ENCODE measurements around the gene COA3.

DNA sequence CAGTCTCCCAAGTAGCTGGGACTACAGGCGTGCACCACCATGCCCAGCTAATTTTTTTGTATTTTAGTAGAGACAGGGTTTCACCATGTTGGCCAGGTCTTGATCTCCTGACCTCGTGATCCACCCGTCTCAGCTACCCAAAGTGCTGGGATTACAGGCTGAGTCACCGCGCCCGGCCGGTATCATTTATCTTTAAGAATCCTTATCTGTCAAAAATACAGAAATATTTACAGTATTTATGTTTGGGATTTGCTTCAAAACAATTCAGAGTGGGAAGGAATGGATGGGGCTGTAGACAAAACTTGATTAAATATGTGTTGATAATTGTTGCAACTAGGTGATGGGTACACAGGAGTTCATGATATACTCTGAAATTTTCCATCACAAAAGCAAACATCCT is 22.7 kb upstream of the COA3 start:
- TF ChIP-seq, protein P1, sequence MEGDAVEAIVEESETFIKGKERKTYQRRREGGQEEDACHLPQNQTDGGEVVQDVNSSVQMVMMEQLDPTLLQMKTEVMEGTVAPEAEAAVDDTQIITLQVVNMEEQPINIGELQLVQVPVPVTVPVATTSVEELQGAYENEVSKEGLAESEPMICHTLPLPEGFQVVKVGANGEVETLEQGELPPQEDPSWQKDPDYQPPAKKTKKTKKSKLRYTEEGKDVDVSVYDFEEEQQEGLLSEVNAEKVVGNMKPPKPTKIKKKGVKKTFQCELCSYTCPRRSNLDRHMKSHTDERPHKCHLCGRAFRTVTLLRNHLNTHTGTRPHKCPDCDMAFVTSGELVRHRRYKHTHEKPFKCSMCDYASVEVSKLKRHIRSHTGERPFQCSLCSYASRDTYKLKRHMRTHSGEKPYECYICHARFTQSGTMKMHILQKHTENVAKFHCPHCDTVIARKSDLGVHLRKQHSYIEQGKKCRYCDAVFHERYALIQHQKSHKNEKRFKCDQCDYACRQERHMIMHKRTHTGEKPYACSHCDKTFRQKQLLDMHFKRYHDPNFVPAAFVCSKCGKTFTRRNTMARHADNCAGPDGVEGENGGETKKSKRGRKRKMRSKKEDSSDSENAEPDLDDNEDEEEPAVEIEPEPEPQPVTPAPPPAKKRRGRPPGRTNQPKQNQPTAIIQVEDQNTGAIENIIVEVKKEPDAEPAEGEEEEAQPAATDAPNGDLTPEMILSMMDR (IDR thresholded peaks at IDR 0.05): no peak
- TF ChIP-seq POLR2A (IDR thresholded peaks at IDR 0.05; ENCODE audit: low read length) (no peak), ESRRA (IDR thresholded peaks at IDR 0.05; ENCODE audit: borderline replicate concordance, low read length) (no peak), RARB (CRISPR knock-in tag; IDR thresholded peaks at IDR 0.05) (no peak), SREBF2 (IDR thresholded peaks at IDR 0.05) (no peak), MAFK (IDR thresholded peaks at IDR 0.05; ENCODE audit: partially characterized antibody) (no peak), EP300 (IDR thresholded peaks at IDR 0.05) (no peak)
- TF ChIP-seq, protein P2, sequence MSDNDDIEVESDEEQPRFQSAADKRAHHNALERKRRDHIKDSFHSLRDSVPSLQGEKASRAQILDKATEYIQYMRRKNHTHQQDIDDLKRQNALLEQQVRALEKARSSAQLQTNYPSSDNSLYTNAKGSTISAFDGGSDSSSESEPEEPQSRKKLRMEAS (IDR thresholded peaks at IDR 0.05): no peak
